Spleen (tissue), 7 donors: ENCODE data around the gene TPM1.

ENCODE experiments used
- POLR2A ChIP-seq, 3 donors: fragments of 450-650 bp; IDR thresholded peaks; one replicate each; pipeline ENCODE4 v1.5.1; 2017; ENCODE audit warnings: antibody characterized with exemption in 3 of 3, mild to moderate bottlenecking in 1 of 3
- POLR2AphosphoS5 ChIP-seq, 3 donors: sonication (generic); formaldehyde crosslinking; IDR thresholded peaks; one replicate each; pipeline ENCODE4 v1.5.1; 2017; ENCODE audit warnings: antibody characterized with exemption in 3 of 3
- TF ChIP-seq, protein P1 (sequence below), 11 experiments: fragments of 200-600 bp in 7 of 11; fragments of 450-650 bp in 4 of 11; sonication (generic) in 4 of 11; IDR thresholded peaks in 8 of 11; conservative IDR thresholded peaks in 3 of 11; 1 replicate in 7 of 11; 2 replicates in 4 of 11; pipeline versions ENCODE4 v1.4.0 to v1.8.0; 2016 to 2021; ENCODE audit warnings: antibody characterized with exemption in 11 of 11, inconsistent platforms in 4 of 11, mild to moderate bottlenecking in 1 of 11
- donor health status: DM: no; HTN: no; CAD: no; lungs with moderate emphysema.
- donor health status: DM: no; HTN: no; CAD: no.
- donor health status: DM: no; HTN: no; CAD: no.

DNA sequence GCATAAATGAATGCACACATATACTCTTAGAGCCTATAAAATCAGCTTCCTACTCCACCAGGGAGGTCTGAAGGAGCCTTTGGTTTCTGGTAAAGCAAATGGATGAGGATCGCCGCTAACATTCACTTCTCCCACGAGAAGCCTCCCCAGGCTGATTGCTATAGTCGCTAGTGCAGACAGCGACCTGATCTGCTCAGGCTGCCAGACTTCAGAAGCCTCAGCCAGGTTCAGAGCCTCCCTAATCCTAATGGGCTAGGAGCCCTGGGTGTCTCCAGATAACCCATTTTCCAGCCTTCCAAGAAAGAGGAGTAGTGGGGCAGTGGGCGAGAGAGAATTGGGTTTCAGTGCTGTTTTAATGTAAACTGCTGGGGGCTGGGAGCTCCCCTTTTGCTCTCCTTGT is 35.4 kb downstream of the TPM1 start:
- TF ChIP-seq, protein P1, sequence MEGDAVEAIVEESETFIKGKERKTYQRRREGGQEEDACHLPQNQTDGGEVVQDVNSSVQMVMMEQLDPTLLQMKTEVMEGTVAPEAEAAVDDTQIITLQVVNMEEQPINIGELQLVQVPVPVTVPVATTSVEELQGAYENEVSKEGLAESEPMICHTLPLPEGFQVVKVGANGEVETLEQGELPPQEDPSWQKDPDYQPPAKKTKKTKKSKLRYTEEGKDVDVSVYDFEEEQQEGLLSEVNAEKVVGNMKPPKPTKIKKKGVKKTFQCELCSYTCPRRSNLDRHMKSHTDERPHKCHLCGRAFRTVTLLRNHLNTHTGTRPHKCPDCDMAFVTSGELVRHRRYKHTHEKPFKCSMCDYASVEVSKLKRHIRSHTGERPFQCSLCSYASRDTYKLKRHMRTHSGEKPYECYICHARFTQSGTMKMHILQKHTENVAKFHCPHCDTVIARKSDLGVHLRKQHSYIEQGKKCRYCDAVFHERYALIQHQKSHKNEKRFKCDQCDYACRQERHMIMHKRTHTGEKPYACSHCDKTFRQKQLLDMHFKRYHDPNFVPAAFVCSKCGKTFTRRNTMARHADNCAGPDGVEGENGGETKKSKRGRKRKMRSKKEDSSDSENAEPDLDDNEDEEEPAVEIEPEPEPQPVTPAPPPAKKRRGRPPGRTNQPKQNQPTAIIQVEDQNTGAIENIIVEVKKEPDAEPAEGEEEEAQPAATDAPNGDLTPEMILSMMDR (IDR thresholded peaks at IDR 0.05 in 8 of 11, conservative IDR thresholded peaks at IDR 0.05 in 3 of 11) = no peak
- TF ChIP-seq POLR2A (IDR thresholded peaks at IDR 0.05) (no peak), POLR2AphosphoS5 (IDR thresholded peaks at IDR 0.05) (no peak)
